SK-N-SH treated with all-trans-retinoic acid at 6 μM for 48 hours (cell line): Measurements from ENCODE around the gene SSBP2.

Experiments used
- ATAC-seq: fragments of 200-7000 bp; cut with Tn5 transposase; 3 replicates; pipeline ENCODE4 v1.9.1; 2020; ENCODE audit warnings: mild to moderate bottlenecking, moderate library complexity
- BACH2 ChIP-seq: fragments of 250-450 bp; sonication (Bioruptor Pico); IDR thresholded peaks from 2 replicates; pipeline ENCODE4 v1.9.0; 2021; ENCODE audit warnings: mild to moderate bottlenecking, borderline replicate concordance
- CSDC2 ChIP-seq: fragments of 250-450 bp; sonication (Bioruptor Pico); IDR thresholded peaks from 2 replicates; pipeline ENCODE4 v1.5.0; 2020; ENCODE audit warnings: mild to moderate bottlenecking, moderate library complexity
- ESRRG ChIP-seq: fragments of 250-450 bp; sonication (Bioruptor Pico); IDR thresholded peaks from 2 replicates; pipeline ENCODE4 v1.6.1; 2021; ENCODE audit warnings: mild to moderate bottlenecking
- GLIS3 ChIP-seq: fragments of 250-450 bp; sonication (Bioruptor Pico); IDR thresholded peaks from 2 replicates; pipeline ENCODE4 v1.5.0; 2020; ENCODE audit warnings: mild to moderate bottlenecking, moderate library complexity
- ISL1 ChIP-seq: fragments of 250-450 bp; sonication (Bioruptor Pico); IDR thresholded peaks from 2 replicates; pipeline ENCODE4 v2.1.2; 2022; ENCODE audit warnings: mild to moderate bottlenecking, moderate library complexity
- OSR1 ChIP-seq: fragments of 250-450 bp; sonication (Bioruptor Pico); IDR thresholded peaks from 2 replicates; pipeline ENCODE4 v1.8.0; 2022; ENCODE audit warnings: moderate library complexity, mild to moderate bottlenecking, inconsistent platforms
- POU6F1 ChIP-seq: fragments of 250-450 bp; sonication (Bioruptor Pico); IDR thresholded peaks from 2 replicates; pipeline ENCODE4 v1.8.0; 2021; ENCODE audit warnings: low read depth, mild to moderate bottlenecking, moderate library complexity, borderline replicate concordance
- PPARA ChIP-seq: fragments of 250-450 bp; sonication (Bioruptor Pico); IDR thresholded peaks from 2 replicates; pipeline ENCODE4 v1.5.0; 2020; ENCODE audit warnings: mild to moderate bottlenecking, borderline replicate concordance
- RARB ChIP-seq: fragments of 250-450 bp; sonication (Bioruptor Pico); IDR thresholded peaks from 2 replicates; pipeline ENCODE4 v1.8.0; 2021; ENCODE audit warnings: mild to moderate bottlenecking, moderate library complexity
- SNAI2 ChIP-seq: fragments of 250-450 bp; sonication (Bioruptor Pico); IDR thresholded peaks from 2 replicates; pipeline ENCODE4 v1.5.0; 2020; ENCODE audit warnings: mild to moderate bottlenecking, moderate library complexity
- TCF4 ChIP-seq: fragments of 250-450 bp; sonication (Bioruptor Pico); IDR thresholded peaks from 2 replicates; pipeline ENCODE4 v1.8.0; 2021; ENCODE audit warnings: mild to moderate bottlenecking, moderate library complexity, borderline replicate concordance
- TOX ChIP-seq: fragments of 250-450 bp; sonication (Bioruptor Pico); IDR thresholded peaks from 2 replicates; pipeline ENCODE4 v1.8.0; 2021; ENCODE audit warnings: mild to moderate bottlenecking, moderate library complexity, borderline replicate concordance
- ZC3H10 ChIP-seq: fragments of 250-450 bp; sonication (Bioruptor Pico); IDR thresholded peaks from 2 replicates; pipeline ENCODE4 v1.5.1; 2021; ENCODE audit warnings: mild to moderate bottlenecking, moderate library complexity
- ZFP3 ChIP-seq: fragments of 250-450 bp; sonication (Bioruptor Pico); IDR thresholded peaks from 2 replicates; pipeline ENCODE4 v1.5.0; 2020; ENCODE audit warnings: mild to moderate bottlenecking, moderate library complexity
- ZFP30 ChIP-seq: fragments of 450-650 bp; formaldehyde crosslinking; IDR thresholded peaks from 2 replicates; pipeline ENCODE4 v1.5.0; 2022; ENCODE audit warnings: mild to moderate bottlenecking, moderate library complexity
- ZNF565 ChIP-seq: fragments of 450-650 bp; formaldehyde crosslinking; conservative IDR thresholded peaks from 2 replicates; pipeline ENCODE4 v1.5.0; 2020; ENCODE audit warnings: low read depth, mild to moderate bottlenecking, moderate library complexity
- ZNF8 ChIP-seq: fragments of 450-650 bp; formaldehyde crosslinking; IDR thresholded peaks from 2 replicates; pipeline ENCODE4 v1.5.0; 2020; ENCODE audit warnings: mild to moderate bottlenecking, moderate library complexity
- TF ChIP-seq, protein P1 (sequence below): fragments of 250-450 bp; sonication (Bioruptor Pico); IDR thresholded peaks from 2 replicates; pipeline ENCODE4 v1.5.0; 2020; ENCODE audit warnings: mild to moderate bottlenecking, moderate library complexity
- TF ChIP-seq, protein P2 (sequence below): fragments of 250-450 bp; sonication (Bioruptor Pico); IDR thresholded peaks from 2 replicates; pipeline ENCODE4 v1.5.1; 2020; ENCODE audit warnings: low read depth, mild to moderate bottlenecking, moderate library complexity
- TF ChIP-seq, protein P3 (sequence below): fragments of 250-450 bp; sonication (Bioruptor Pico); IDR thresholded peaks from 2 replicates; pipeline ENCODE4 v1.5.1; 2021; ENCODE audit warnings: mild to moderate bottlenecking, moderate library complexity

SSBP2 gene

DNA sequence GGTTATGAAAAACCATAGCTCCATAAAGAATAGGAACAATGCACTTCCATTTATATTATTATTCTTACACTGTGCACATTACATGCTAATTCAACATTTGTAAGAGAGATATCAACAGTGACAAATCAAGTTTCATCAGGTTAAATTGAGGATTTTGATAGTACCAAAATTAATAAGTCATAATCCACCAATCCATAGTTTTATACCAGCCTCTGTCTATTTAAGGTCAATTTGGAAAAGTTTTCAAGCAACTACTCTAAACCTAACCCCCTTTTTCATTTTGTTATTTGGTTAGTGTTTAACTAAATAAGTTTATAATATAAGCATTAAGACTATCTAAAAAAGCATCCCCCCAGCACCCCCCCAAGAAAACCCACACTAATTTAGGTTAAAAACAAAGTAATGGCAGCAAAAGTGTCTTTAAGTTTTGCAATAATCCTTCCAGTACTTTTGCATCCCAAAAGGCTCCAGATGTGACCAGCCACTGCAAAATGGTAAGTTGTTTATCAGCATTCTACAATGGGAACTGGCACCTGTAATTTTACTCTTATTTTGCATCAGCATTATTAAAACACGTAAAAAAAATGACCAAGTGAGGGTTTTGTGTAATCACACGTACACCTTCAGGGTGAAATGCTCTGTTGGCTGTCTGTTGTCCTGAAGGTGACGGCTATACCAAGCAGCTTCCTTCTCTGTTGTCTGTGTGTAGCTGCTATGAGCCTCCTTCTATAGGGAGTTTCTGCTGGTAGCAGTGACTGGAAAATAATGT, 36.8 kb upstream of the SSBP2 start:
- peak; percentile 70 for ATAC-seq
- TF ChIP-seq TCF4 (CRISPR knock-in tag), result no peak
- TF ChIP-seq, protein P1, sequence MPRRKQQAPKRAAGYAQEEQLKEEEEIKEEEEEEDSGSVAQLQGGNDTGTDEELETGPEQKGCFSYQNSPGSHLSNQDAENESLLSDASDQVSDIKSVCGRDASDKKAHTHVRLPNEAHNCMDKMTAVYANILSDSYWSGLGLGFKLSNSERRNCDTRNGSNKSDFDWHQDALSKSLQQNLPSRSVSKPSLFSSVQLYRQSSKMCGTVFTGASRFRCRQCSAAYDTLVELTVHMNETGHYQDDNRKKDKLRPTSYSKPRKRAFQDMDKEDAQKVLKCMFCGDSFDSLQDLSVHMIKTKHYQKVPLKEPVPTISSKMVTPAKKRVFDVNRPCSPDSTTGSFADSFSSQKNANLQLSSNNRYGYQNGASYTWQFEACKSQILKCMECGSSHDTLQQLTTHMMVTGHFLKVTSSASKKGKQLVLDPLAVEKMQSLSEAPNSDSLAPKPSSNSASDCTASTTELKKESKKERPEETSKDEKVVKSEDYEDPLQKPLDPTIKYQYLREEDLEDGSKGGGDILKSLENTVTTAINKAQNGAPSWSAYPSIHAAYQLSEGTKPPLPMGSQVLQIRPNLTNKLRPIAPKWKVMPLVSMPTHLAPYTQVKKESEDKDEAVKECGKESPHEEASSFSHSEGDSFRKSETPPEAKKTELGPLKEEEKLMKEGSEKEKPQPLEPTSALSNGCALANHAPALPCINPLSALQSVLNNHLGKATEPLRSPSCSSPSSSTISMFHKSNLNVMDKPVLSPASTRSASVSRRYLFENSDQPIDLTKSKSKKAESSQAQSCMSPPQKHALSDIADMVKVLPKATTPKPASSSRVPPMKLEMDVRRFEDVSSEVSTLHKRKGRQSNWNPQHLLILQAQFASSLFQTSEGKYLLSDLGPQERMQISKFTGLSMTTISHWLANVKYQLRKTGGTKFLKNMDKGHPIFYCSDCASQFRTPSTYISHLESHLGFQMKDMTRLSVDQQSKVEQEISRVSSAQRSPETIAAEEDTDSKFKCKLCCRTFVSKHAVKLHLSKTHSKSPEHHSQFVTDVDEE (CRISPR knock-in tag), result 0 out of 2 replicates have a peak, but pooled peaks have one; percentile 24
- TF ChIP-seq, all 23 proteins: peak for 1

DNA sequence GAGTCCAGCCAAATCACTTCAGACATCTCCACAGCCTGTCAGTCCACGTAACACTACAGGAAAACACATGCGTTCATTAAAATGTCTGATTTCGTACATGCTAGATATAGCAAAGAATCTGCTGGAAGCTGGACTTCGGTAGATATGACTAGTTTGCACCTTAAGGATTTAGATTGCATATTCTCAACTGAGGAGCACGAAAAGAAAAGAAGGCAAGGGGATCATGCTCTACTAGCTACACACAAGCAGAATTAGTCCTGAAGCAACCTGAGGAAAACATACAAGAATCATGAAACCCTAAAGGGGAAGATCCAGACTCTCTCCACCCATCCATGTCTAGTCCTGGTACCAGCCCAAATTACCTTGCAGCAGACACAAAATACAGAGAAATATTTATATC, 36.1 kb upstream of the SSBP2 start:
- no peak for ATAC-seq
- TF ChIP-seq ISL1, result no peak
- no peak for TF ChIP-seq ESRRG
- TF ChIP-seq GLIS3 (CRISPR knock-in tag), result no peak
- TF ChIP-seq ZNF8 (CRISPR knock-in tag), result no peak
- no peak for TF ChIP-seq ZFP3 (CRISPR knock-in tag)
- TF ChIP-seq, protein P2, sequence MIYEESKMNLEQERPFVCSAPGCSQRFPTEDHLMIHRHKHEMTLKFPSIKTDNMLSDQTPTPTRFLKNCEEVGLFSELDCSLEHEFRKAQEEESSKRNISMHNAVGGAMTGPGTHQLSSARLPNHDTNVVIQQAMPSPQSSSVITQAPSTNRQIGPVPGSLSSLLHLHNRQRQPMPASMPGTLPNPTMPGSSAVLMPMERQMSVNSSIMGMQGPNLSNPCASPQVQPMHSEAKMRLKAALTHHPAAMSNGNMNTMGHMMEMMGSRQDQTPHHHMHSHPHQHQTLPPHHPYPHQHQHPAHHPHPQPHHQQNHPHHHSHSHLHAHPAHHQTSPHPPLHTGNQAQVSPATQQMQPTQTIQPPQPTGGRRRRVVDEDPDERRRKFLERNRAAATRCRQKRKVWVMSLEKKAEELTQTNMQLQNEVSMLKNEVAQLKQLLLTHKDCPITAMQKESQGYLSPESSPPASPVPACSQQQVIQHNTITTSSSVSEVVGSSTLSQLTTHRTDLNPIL (CRISPR knock-in tag), result no peak
- no peak for TF ChIP-seq POU6F1
- TF ChIP-seq, protein P1 (CRISPR knock-in tag), result no peak

GRCh38 chr5:81786496-81786895, 35.6 kb upstream of the SSBP2 start:
- TF ChIP-seq POU6F1, result no peak
- no peak for TF ChIP-seq ZFP30 (CRISPR knock-in tag)
- TF ChIP-seq RARB, result no peak
- no peak for TF ChIP-seq GLIS3 (CRISPR knock-in tag)
- TF ChIP-seq SNAI2 (CRISPR knock-in tag), result no peak
- TF ChIP-seq, protein P2 (CRISPR knock-in tag), result no peak
- no peak for TF ChIP-seq CSDC2 (CRISPR knock-in tag)
- TF ChIP-seq BACH2 (CRISPR knock-in tag), result no peak
- no peak for TF ChIP-seq TCF4 (CRISPR knock-in tag)
- TF ChIP-seq ZNF565, result no peak
- TF ChIP-seq ZC3H10 (CRISPR knock-in tag), result no peak
- TF ChIP-seq PPARA, result no peak
- TF ChIP-seq ZFP3 (CRISPR knock-in tag), result no peak
- no peak for TF ChIP-seq TOX (CRISPR knock-in tag)
- TF ChIP-seq OSR1, result no peak
- TF ChIP-seq ISL1, result no peak
- no peak for TF ChIP-seq ZNF8 (CRISPR knock-in tag)
- TF ChIP-seq, protein P3, sequence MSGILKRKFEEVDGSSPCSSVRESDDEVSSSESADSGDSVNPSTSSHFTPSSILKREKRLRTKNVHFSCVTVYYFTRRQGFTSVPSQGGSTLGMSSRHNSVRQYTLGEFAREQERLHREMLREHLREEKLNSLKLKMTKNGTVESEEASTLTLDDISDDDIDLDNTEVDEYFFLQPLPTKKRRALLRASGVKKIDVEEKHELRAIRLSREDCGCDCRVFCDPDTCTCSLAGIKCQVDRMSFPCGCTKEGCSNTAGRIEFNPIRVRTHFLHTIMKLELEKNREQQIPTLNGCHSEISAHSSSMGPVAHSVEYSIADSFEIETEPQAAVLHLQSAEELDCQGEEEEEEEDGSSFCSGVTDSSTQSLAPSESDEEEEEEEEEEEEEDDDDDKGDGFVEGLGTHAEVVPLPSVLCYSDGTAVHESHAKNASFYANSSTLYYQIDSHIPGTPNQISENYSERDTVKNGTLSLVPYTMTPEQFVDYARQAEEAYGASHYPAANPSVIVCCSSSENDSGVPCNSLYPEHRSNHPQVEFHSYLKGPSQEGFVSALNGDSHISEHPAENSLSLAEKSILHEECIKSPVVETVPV (CRISPR knock-in tag), result no peak
- TF ChIP-seq, protein P1 (CRISPR knock-in tag), result no peak
- TF ChIP-seq, all 23 proteins: peak for 0
- ATAC-seq, result no peak
